Thymus (tissue), 11 donors: ENCODE measurements around the gene GP2. TPM values are rescaled to one million over a fixed set of nuclear protein-coding genes. Genes with fewer than 3 reads are reported as not detected.
"Not testable (repeated sequence)": the region's sequence is repeated elsewhere in the genome, so short reads cannot be mapped to it uniquely, and the experiment has no call there.

Experiments
- DNase-seq, 9 donors: peaks; one replicate each; pipeline ENCODE4 v3.0.0-alpha.2; 2013; ENCODE audit warnings: low spot score in 9 of 9, low read depth in 6 of 9, missing footprints in 1 of 9
- H3K27ac ChIP-seq, 2 donors: one replicate each; pipeline ENCODE4 v1.5.1; 2013; ENCODE audit warnings: control low read depth in 1 of 2, low read depth in 1 of 2, low read length in 1 of 2, mild to moderate bottlenecking in 1 of 2, moderate library complexity in 1 of 2
- H3K27me3 ChIP-seq, 2 donors: one replicate each; pipeline ENCODE4 v1.5.1; 2013; ENCODE audit warnings: low read length in 1 of 2; ENCODE audit not compliant: control insufficient read depth in 2 of 2, insufficient read depth in 1 of 2
- H3K36me3 ChIP-seq, 2 donors: one replicate each; pipeline ENCODE4 v1.5.1; 2013; ENCODE audit warnings: low read length in 1 of 2, mild to moderate bottlenecking in 1 of 2, moderate library complexity in 1 of 2; ENCODE audit not compliant: control insufficient read depth in 2 of 2, insufficient read depth in 2 of 2
- H3K4me1 ChIP-seq, 2 donors: one replicate each; pipeline ENCODE4 v1.5.1; 2013; ENCODE audit warnings: low read length in 2 of 2; ENCODE audit not compliant: control insufficient read depth in 2 of 2, insufficient read depth in 2 of 2
- H3K4me3 ChIP-seq, 2 donors: one replicate each; pipeline ENCODE4 v1.5.1; 2013; ENCODE audit warnings: low read length in 2 of 2, control low read depth in 1 of 2, mild to moderate bottlenecking in 1 of 2
- H3K9me3 ChIP-seq, 2 donors: one replicate each; pipeline ENCODE4 v1.5.1; 2013; ENCODE audit warnings: low read length in 1 of 2, mild to moderate bottlenecking in 1 of 2; ENCODE audit not compliant: control insufficient read depth in 2 of 2, insufficient read depth in 1 of 2
- WGBS: extraction: QIAGEN DNeasy Blood & Tissue Kit; methylation state at CpG from one replicate; pipeline ENCODE4 v1.1.7; 2013; 5-methylcytosine and 5-hydroxymethylcytosine counted together
- polyA plus RNA-seq: library from polyadenylated mRNA; stranded (reverse); fragments of 200-250 nt; gene quantifications from one replicate; pipeline ENCODE4 v1.2.3, GENCODE V29; 2013
- total RNA-seq: library from RNA; stranded (reverse); fragments of 120-200 nt; gene quantifications from one replicate; pipeline ENCODE4 v1.2.4, GENCODE V29; 2013
- donor health status: healthy.

The GP2 gene
- total and polyA plus RNA-seq, 2 donors, result 0.09 to 0.94 TPM

GRCh38 chr16:20320178-20320577 lies 7.1 kb downstream of the GP2 start:
- 90% methylated on average over 2 of the region's 2 CpGs for WGBS
- Histone ChIP-seq H3K36me3 (no peaks in the 10 kb centered on the region), H3K27ac (no peak overlapping the region)

DNA sequence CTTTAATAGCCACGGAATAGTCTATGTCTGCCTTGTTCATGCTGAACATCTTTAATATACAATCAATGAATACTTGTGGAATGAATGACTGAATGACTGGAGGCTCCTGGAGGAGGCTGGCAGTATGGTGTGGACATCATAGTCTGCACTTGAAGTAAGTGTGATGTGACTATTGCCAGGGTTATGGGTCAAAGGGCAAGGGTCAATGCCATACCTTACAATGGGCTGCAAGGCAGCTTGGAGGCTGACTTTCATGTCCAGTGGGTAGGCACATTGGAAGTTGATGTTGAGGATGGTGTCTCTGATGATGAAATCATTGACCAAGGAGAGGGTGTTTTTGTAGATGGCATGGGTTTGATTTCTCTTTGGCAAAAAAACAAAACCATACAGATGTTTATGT lies 7.9 kb downstream of the GP2 start:
- WGBS, result 92% methylated on average over 1 of the region's 1 CpG
- no peaks in the 10 kb centered on the region for H3K27me3 ChIP-seq
- H3K27ac ChIP-seq, result no peak overlapping the region
- H3K9me3 ChIP-seq, result no peaks in the 10 kb centered on the region
- DNase-seq, result no peak
- H3K36me3 ChIP-seq, result no peaks in the 10 kb centered on the region
- no peaks in the 10 kb centered on the region for H3K4me1 ChIP-seq
- H3K4me3 ChIP-seq, result no peak overlapping the region

More at GRCh38 chr16:20320178-20320577, 7.1 kb downstream of the GP2 start:
- Histone ChIP-seq H3K4me3 (no peak overlapping the region), H3K4me1 (no peaks in the 10 kb centered on the region), H3K27me3 (no peaks in the 10 kb centered on the region), H3K9me3 (no peaks in the 10 kb centered on the region)
- DNase-seq, result no peak

- no peaks in the 10 kb centered on the region for H3K4me1 ChIP-seq
- no peak for DNase-seq
- no peak overlapping the region for H3K4me3 ChIP-seq
- no peaks in the 10 kb centered on the region for H3K36me3 ChIP-seq
- H3K9me3 ChIP-seq, result no peaks in the 10 kb centered on the region
- WGBS, result 70% methylated on average over 3 of the region's 3 CpGs
- no peak overlapping the region for H3K27ac ChIP-seq
- H3K27me3 ChIP-seq, result no peaks in the 10 kb centered on the region
Measured at GRCh38 chr16:20318437-20318836, 8.9 kb downstream of the GP2 start.

DNA sequence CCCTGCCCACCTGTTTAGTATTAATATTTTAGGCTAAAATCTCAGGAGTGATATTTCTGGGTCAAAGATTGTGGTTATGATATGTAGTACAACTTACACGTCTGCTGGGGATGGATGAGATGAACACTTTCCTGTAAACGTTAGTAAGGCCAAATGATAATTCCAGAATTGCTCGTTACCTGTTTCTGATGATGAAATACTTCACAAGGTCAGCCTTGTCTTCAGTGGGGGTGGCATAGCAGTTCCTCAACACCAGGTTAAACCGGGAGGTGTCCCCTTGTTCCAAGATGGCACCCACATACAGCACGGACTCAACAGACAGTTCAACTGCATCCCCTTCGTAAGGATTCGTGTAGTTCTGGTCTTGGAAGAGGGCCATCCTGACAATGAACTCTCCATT lies 9.3 kb downstream of the GP2 start:
- Histone ChIP-seq H3K27ac (no peak overlapping the region), H3K4me1 (no peaks in the 10 kb centered on the region), H3K27me3 (no peaks in the 10 kb centered on the region), H3K36me3 (no peaks in the 10 kb centered on the region), H3K9me3 (no peaks in the 10 kb centered on the region), H3K4me3 (no peak overlapping the region)
- WGBS, result 87% methylated on average over 7 of the region's 7 CpGs
- no peak for DNase-seq

GRCh38 chr16:20317117-20317516 lies 10.2 kb downstream of the GP2 start:
- DNase-seq, result no peak
- H3K9me3 ChIP-seq, result no peaks in the 10 kb centered on the region
- H3K4me1 ChIP-seq, result no peaks in the 10 kb centered on the region
- no peaks in the 10 kb centered on the region for H3K36me3 ChIP-seq
- 77% methylated on average over 8 of the region's 8 CpGs for WGBS
- H3K27ac ChIP-seq, result no peak overlapping the region
- no peaks in the 10 kb centered on the region for H3K27me3 ChIP-seq
- H3K4me3 ChIP-seq, result no peak overlapping the region

DNA sequence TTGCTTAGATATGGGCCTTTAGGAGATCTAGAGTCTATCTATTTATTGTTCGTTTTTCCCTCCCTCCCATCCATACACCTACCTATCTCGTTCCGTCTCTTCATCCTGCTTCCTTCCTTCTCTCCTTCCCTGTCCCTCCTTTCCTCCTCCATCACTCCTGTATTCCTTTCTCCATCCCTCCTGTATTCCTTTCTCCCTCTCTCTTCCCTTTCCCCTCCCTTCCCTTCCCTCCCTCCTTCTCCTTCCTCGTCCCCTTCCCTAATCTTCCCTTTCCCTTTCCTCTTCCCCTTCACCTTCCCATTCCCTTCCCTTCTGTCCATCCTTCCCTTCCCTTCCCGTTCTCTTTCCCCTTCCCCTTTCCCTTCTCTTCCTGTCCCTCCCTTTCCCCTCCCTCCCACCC lies 10.6 kb downstream of the GP2 start:
- Histone ChIP-seq H3K4me1 (no peaks in the 10 kb centered on the region), H3K9me3 (no peaks in the 10 kb centered on the region), H3K36me3 (no peaks in the 10 kb centered on the region), H3K4me3 (no peak overlapping the region), H3K27me3 (no peaks in the 10 kb centered on the region), H3K27ac (no peak overlapping the region)
- WGBS, result 73% methylated on average over 5 of the region's 5 CpGs
- no peak for DNase-seq

- 99% methylated on average over 6 of the region's 6 CpGs for whole genome bisulfite sequencing
- Histone ChIP-seq H3K27ac (no peak overlapping the region), H3K4me1 (no peaks in the 10 kb centered on the region), H3K9me3 (no peaks in the 10 kb centered on the region), H3K27me3 (no peaks in the 10 kb centered on the region), H3K4me3 (no peak overlapping the region), H3K36me3 (no peaks in the 10 kb centered on the region)
- DNase-seq, result no peak
Measured at GRCh38 chr16:20315764-20316163, 11.5 kb downstream of the GP2 start.

DNA sequence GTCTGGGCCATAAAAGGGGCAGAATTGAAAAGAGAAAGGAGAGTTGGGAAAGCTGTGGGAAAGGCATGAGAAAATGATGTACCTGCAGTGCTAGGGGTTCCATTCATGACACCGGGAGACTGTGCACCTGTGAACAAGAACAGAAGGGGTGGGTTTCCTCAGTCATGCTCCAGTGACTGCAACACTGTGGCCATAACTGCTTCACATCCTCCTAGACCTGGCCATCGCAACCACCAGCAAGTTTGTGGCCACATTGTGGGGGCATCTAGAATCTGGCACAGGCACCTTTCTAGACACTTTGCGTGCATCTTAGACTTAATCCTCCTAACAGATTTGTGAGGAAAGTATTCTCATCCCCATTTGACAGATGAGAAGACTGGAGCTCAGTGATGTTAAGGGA lies 12.7 kb downstream of the GP2 start:
- DNase-seq, result no peak
- H3K4me3 ChIP-seq, result no peak overlapping the region
- H3K9me3 ChIP-seq, result no peaks in the 10 kb centered on the region
- WGBS, result 95% methylated on average over 3 of the region's 3 CpGs
- no peaks in the 10 kb centered on the region for H3K4me1 ChIP-seq
- no peaks in the 10 kb centered on the region for H3K36me3 ChIP-seq
- no peaks in the 10 kb centered on the region for H3K27me3 ChIP-seq
- no peak overlapping the region for H3K27ac ChIP-seq

DNA sequence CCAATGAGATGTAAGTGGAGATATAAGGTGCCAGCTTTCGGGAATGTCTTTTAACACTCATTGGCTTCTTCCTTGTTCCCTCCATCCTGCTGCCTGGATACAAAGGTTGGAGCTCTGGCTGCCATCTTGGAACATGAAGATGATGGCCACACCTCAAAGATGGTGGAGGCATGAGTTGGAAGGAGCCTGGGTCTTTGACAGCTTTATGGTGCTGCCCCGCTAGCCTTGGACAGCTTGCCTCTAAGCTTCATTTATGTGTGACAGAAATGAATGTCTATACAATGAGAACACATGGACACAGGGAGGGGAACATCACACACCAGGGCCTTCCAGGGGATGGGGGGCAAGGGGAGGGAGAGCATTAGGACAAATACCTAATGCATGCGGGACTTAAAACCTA lies 13.6 kb downstream of the GP2 start:
- Histone ChIP-seq H3K9me3 (no peaks in the 10 kb centered on the region), H3K4me3 (no peak overlapping the region), H3K4me1 (no peaks in the 10 kb centered on the region), H3K27ac (no peak overlapping the region), H3K36me3 (no peaks in the 10 kb centered on the region), H3K27me3 (no peaks in the 10 kb centered on the region)
- DNase-seq, result no peak
- 97% methylated on average over 3 of the region's 3 CpGs for WGBS

- H3K27ac ChIP-seq, H3K4me1 ChIP-seq, H3K9me3 ChIP-seq, H3K4me3 ChIP-seq, DNase-seq, H3K36me3 ChIP-seq, H3K27me3 ChIP-seq: not testable (repeated sequence)
- 95% methylated on average over 7 of the region's 7 CpGs for WGBS
Measured at GRCh38 chr16:20312536-20313095, 14.7 kb downstream of the GP2 start.
